Measurements from ENCODE around the gene TMED10.

Gene TMED10

DNA sequence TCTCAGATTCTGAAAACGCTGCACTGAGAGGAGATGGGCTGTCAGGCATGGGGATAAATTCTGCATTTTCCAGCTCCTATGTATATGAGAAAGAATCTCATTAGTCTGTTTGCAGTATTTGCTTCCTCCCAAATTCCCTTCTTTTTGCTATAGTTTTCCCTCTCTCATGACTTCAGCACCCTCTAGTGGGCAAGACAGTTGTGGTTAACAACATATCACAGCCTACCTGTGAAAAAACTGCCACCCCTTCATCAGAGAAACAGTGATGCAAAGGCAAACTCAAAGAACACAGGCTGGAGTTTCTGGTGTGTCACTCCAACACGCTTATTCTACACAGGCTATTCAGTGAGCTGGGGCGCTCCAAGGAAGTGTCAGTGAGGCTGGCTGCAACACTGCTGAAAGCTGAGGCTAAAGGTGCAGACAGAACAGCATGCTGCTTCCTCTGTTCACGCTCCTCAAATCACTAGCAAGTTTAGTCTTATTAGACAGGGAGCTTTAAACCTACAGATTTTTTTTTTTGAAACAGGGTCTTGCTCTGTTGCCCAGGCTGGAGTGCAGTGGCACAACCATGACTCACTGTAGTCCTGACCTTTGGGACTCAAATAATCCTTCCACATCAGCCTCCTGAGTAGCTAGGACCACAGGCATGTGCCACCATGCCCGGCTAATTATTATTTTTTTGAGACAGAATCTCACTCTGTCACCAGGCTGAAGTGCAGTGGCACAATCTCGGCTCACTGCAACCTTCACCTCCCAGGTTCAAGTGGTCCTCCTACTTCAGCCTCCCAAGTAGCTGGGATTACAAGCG lies 87.6 kb downstream of the TMED10 start:
- DNase-seq (ENCODE audit: low read depth in 2 of 3, low spot score in 1 of 3) = peak in 2 of 3 donors; percentile 11 to 51

DNA sequence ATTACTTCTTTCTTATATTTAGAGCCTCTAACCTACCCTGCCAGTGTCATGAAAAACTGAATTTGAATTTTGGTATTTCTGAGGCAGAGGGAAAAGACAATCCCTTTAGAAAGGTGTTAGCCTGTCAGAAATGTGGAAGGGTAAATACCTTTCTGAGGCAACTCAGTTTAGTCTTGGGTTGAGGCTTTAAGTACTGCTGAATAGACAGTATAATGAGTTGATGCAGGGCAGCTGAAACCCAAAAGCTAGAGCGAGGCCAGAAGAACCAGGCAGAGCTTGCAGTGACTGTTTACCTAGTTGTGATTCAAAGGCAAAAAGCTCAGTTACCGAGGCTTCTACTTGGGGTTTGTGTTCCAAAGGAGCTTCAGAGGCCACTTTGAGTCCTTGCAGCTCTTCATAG lies 88.3 kb downstream of the TMED10 start:
- DNase-seq (ENCODE audit: low read depth in 2 of 3, low spot score in 1 of 3) = no peak

DNA sequence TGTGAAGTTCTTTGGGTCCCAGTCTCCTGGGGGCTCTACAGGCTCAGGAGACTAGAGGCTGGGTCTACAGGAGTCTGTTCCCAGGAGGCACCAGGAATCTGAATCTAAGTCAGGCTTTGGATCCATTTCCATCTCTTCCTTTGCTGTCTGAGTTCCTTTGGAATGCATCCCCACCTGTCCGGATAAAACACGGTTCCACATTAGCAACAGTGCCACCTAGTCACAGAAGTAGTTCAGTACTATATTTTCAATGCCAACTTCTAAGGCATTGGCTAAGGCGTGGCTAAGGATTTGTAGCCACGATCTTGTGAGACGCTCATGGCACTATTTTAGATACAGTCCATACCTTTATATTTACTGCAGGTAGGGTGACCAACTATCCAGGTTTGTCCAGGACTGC lies 91.9 kb downstream of the TMED10 start:
- no peak for DNase-seq (ENCODE audit: low read depth in 2 of 3, low spot score in 1 of 3)

DNA sequence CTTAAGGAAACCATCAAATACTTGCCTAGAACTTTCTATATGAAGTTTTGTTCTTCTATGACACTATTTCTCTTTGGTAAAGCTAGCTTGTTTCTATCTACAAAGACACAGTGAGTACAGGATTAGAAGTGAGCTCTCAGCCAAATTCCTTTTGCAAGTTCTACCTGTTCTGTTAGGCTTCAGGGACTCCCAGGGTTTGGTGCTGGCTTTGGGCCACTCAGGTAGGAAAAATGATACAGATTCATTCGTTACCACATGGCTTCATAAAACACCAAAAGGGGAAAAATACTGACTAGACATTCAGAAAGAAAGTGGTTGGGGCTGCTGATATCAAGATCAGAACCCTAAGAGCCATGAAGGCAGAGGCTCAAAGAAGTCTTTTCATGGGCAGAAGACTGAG lies 93.1 kb downstream of the TMED10 start:
- no peak for DNase-seq (ENCODE audit: low read depth in 2 of 3, low spot score in 1 of 3)

DNA sequence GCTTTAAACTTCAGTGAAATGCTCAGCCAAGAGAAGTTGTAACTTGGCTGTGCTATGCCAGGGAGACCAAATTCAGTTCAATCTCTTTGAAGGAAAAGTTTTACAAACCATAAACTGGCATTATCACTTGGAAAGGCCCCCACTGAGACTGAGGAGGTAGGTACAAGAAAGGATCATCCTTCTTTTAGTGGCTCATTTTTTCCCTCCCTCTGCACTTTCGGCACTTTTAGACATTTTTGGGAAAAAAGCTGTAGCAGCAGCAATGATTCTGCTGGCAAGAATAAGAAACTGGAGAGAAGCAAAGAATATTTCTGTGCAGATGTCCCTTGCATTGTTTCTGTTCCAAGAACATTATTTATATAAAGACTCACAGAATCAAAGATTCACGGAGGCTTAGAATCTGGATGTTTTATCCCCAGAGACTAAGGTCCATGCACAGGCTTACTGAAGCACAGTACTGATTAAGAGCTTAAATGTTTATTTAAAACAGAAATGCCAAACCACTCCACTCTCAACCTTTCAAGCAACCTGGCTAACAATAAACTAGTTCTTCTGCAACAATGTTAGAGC lies 94.7 kb downstream of the TMED10 start:
- no peak for DNase-seq (ENCODE audit: low read depth in 2 of 3, low spot score in 1 of 3)
